ENCODE results near the gene CST4. TPM values are rescaled to one million over a fixed set of nuclear protein-coding genes. Genes with fewer than 3 reads are reported as not detected.

Gene CST4
- total RNA-seq, 2 experiments from 2014 or later = not detected

Other genes with a start within 250 kb of the CST4 start
- gene CSTL1, start 249.4 kb downstream of the CST4 start, total RNA-seq = not detected
- not detected for gene CST11, start 236.2 kb downstream of the CST4 start, total RNA-seq
- not detected for gene CST8, start 197.9 kb downstream of the CST4 start, total RNA-seq
- not detected for gene CST9L, start 120.6 kb downstream of the CST4 start, total RNA-seq
- not detected for gene CST9, start 83.1 kb downstream of the CST4 start, total RNA-seq
- gene CST3, start 51.1 kb downstream of the CST4 start, total RNA-seq = under 1 TPM; 0.26 to 0.29 TPM
- not detected for gene CST1, start 61.9 kb upstream of the CST4 start, total RNA-seq
- gene CST2, start 137.7 kb upstream of the CST4 start, total RNA-seq = not detected
- gene CST5, start 190.7 kb upstream of the CST4 start, total RNA-seq = not detected

All from activated CD4-positive, alpha-beta memory T cell treated with anti-CD3 and anti-CD28 coated beads for 36 hours (primary cell).